ENCODE measurements around the gene SYMPK. TPM values are rescaled to one million over a fixed set of nuclear protein-coding genes. Genes with fewer than 3 reads are reported as not detected.

SYMPK gene
- 100 to 1,000 TPM in 1 of 2 donors, 10 to 100 TPM in 1; 55.7 to 101 TPM for total RNA-seq

DNA sequence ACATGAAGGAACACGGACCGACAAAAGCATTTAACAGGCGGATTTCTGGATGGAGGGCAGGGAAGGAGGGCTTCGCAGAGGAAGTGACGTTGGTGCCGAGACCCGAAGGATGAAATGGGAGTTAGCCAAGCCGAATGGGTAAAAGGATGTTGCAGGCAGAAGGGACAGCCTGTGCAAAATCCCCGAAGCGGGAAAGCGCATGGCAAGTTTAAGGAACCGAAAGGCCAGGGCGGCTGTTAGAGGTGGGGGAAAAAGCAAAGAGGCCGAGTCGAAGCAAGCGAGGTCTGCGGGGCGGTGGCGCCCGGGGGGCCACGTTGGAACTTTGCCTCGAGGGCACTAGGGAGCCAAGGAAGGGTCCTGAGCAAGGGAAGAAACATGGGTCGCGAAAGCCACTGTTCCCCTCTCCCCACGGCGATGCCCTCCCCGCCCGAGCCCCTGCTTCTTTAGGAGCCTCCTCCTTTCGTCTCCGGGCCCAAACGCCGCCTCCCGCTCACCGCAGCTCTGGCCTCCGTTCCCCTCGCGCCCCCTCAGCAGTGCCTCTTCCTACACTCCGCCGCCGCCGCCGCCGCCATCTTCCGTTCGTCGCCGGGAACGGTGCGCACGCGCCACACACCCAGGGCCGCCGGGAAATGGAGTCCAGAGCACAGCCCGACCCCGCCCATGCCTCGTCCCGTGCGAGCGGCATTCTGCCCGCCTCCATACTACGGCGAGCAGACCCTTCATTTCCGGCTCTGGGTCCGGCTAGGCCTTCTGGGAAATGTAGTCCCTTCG is at the start of gene SYMPK:
TSS of gene SYMPK (minus strand) at position 584 of the 771 bp plus-strand sequence. CDS start 8,652 bp downstream, outside the sequence.
- no peaks in the 10 kb centered on the region for H3K27me3 ChIP-seq
- peak within 1 kb of the TSS; percentile 91 to 96 for H3K9ac ChIP-seq (ENCODE audit: low read depth in 2 of 2, low read length in 2 of 2)
- H3K27ac ChIP-seq, result peak within 1 kb of the TSS; percentile 89
- no peaks in the 10 kb centered on the region for H3K36me3 ChIP-seq
- intact Hi-C loops (cut with DNase I), result loop anchor here (1.0 kb wide), 1 partner anchor 21 kb away; no protein-coding TSS in a partner anchor
- peak; percentile 98 for DNase-seq
- H3K9me3 ChIP-seq, result no peaks in the 10 kb centered on the region
- H3K4me1 ChIP-seq, result peaks cover 6% of the 10 kb centered on the region
- TF ChIP-seq, protein P1, sequence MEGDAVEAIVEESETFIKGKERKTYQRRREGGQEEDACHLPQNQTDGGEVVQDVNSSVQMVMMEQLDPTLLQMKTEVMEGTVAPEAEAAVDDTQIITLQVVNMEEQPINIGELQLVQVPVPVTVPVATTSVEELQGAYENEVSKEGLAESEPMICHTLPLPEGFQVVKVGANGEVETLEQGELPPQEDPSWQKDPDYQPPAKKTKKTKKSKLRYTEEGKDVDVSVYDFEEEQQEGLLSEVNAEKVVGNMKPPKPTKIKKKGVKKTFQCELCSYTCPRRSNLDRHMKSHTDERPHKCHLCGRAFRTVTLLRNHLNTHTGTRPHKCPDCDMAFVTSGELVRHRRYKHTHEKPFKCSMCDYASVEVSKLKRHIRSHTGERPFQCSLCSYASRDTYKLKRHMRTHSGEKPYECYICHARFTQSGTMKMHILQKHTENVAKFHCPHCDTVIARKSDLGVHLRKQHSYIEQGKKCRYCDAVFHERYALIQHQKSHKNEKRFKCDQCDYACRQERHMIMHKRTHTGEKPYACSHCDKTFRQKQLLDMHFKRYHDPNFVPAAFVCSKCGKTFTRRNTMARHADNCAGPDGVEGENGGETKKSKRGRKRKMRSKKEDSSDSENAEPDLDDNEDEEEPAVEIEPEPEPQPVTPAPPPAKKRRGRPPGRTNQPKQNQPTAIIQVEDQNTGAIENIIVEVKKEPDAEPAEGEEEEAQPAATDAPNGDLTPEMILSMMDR (IDR thresholded peaks at IDR 0.05), result no peak
- H3K4me3 ChIP-seq, result peak within 1 kb of the TSS; percentile 77

DNA sequence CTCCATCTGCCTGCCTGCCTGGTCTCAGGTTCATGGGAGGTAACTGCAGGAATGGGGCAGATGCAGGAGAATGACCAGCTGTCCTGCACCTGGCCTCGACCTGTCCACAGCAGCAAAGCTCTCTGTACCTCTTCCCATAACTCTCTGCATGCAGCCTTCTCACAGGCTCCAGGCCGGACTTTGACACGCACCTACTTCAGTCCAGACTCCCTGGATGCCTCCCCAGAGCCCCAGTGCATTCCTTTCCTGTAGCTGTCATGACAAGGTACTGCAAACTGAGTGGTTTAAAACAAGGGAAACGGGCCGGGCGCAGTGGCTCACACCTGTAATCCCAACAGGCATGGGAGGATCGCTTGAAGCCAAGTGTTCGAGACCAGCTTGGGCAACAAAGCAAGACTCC is 48.3 kb upstream of the SYMPK start:
- no peak overlapping the region for H3K27ac ChIP-seq
- no peak for DNase-seq
- TF ChIP-seq, protein P1 (IDR thresholded peaks at IDR 0.05), result no peak
- H3K4me3 ChIP-seq, result no peak overlapping the region
- H3K4me1 ChIP-seq, result no peaks in the 10 kb centered on the region
- H3K36me3 ChIP-seq, result no peaks in the 10 kb centered on the region
- H3K27me3 ChIP-seq, result no peaks in the 10 kb centered on the region
- H3K9ac ChIP-seq (ENCODE audit: low read depth in 2 of 2, low read length in 2 of 2), result no peak overlapping the region
- H3K9me3 ChIP-seq, result no peaks in the 10 kb centered on the region
- intact Hi-C loops (cut with DNase I), result no loop called here

DNA sequence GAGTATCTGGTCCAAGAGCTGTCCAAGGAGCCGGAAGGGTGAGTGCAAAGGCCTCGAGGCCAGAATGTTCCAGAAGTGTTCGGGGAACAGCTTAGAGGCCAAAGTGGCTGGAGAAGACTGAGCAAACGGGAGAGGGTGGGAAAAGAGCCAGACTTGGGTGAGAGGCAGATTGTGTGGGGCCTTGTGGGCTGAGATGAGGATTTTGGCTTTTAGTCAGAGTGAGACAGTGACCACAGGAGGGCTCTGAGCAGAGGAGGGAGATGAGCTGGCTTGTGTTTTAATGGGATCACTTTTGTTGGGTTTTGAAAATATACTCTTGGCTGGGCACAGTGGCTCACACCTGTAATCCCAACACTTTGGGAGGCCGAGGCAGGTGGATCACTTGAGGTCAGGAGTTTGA is 46.0 kb upstream of the SYMPK start:
- no peak for DNase-seq
- no peak overlapping the region for H3K9ac ChIP-seq (ENCODE audit: low read depth in 2 of 2, low read length in 2 of 2)
- TF ChIP-seq, protein P1 (IDR thresholded peaks at IDR 0.05), result no peak
- H3K36me3 ChIP-seq, result no peaks in the 10 kb centered on the region
- H3K4me3 ChIP-seq, result no peak overlapping the region
- intact Hi-C loops (cut with DNase I), result no loop called here
- H3K4me1 ChIP-seq, result no peaks in the 10 kb centered on the region
- no peaks in the 10 kb centered on the region for H3K27me3 ChIP-seq
- H3K27ac ChIP-seq, result no peak overlapping the region
- no peaks in the 10 kb centered on the region for H3K9me3 ChIP-seq

DNA sequence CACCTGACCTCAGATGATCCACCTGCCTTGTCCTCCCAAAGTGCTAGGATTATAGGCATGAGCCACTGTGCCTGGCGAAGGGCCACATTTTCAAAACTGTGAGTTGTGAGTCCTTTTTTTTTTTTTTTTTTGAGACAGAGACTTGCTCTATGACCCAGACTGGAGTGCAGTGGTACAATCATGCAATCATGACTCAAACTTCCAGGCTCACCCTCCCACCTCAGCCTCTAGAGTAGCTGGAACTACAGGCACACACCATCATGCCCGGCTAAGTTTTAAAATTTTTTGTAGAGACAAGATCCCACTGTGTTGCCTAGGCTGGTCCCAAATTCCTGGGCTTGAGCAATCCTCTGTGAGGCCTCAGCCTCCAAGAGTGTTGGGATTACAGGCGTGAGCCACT is 43.3 kb upstream of the SYMPK start:
- H3K27me3 ChIP-seq, result no peaks in the 10 kb centered on the region
- H3K4me1 ChIP-seq, result peaks cover 8% of the 10 kb centered on the region
- H3K9ac ChIP-seq (ENCODE audit: low read depth in 2 of 2, low read length in 2 of 2), result no peak overlapping the region
- no peaks in the 10 kb centered on the region for H3K9me3 ChIP-seq
- no peaks in the 10 kb centered on the region for H3K36me3 ChIP-seq
- TF ChIP-seq, protein P1 (IDR thresholded peaks at IDR 0.05), result no peak
- no peak overlapping the region for H3K4me3 ChIP-seq
- no peak for DNase-seq
- intact Hi-C loops (cut with DNase I), result no loop called here
- no peak overlapping the region for H3K27ac ChIP-seq

DNA sequence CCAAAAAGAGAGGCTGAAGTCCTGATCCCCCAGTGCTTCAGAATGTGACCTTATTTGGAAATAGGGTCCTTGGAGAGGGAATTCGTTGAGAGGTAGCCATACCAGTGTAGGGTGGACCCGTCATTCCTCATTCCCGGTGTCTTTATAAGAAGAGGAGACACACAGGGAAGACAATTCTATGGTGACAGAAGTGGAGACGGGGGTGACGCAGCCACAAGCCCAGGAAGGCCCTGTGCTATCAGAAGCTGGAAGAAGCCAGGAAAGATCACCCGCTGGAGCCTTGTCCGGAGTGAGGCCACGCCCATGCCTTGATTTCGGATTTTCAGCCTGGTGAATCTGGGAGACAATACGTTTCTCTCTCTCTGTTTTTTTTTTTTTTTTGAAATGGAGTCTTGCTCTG is 42.1 kb upstream of the SYMPK start:
- Histone ChIP-seq H3K9me3 (no peaks in the 10 kb centered on the region), H3K36me3 (no peaks in the 10 kb centered on the region), H3K4me1 (peaks cover 11% of the 10 kb centered on the region), H3K4me3 (no peak overlapping the region), H3K27ac (no peak overlapping the region), H3K27me3 (no peaks in the 10 kb centered on the region), H3K9ac (ENCODE audit: low read depth in 2 of 2, low read length in 2 of 2) (no peak overlapping the region)
- intact Hi-C loops (cut with DNase I), result no loop called here
- DNase-seq, result no peak
- TF ChIP-seq, protein P1 (IDR thresholded peaks at IDR 0.05), result no peak
